Loucy (cell line): ENCODE results near the gene POLD1.

ENCODE experiments used
- H2AFZ ChIP-seq: fragments of 200-600 bp; sonication (generic); 2 replicates; pipeline ENCODE4 v1.6.0; 2016; ENCODE audit warnings: antibody characterized with exemption, mild to moderate bottlenecking, low read length, moderate library complexity
- H3F3A ChIP-seq: fragments of 200-600 bp; 2 replicates; pipeline ENCODE4 v1.6.0; 2016; ENCODE audit warnings: antibody characterized with exemption, low read depth, mild to moderate bottlenecking
- H3K27me3 ChIP-seq: fragments of 200-600 bp; sonication (generic); 2 replicates; pipeline ENCODE4 v1.6.1; 2014; ENCODE audit warnings: low read length, mild to moderate bottlenecking; ENCODE audit not compliant: insufficient read depth, poor library complexity, severe bottlenecking
- H3K36me3 ChIP-seq: fragments of 200-600 bp; sonication (generic); 2 replicates; pipeline ENCODE4 v1.6.1; 2016; ENCODE audit warnings: low read length; ENCODE audit not compliant: insufficient read depth
- H3K4me1 ChIP-seq: fragments of 200-600 bp; sonication (generic); 2 replicates; pipeline ENCODE4 v1.5.1; 2014; ENCODE audit warnings: low read length, mild to moderate bottlenecking; ENCODE audit not compliant: insufficient read depth, poor library complexity, severe bottlenecking
- H3K4me2 ChIP-seq: fragments of 200-600 bp; sonication (generic); 2 replicates; pipeline ENCODE4 v1.6.0; 2014; ENCODE audit warnings: antibody characterized with exemption, low read length, low read depth, mild to moderate bottlenecking; ENCODE audit not compliant: poor library complexity, severe bottlenecking
- H3K4me3 ChIP-seq: fragments of 200-600 bp; sonication (generic); 2 replicates; pipeline ENCODE4 v1.5.1; 2014; ENCODE audit warnings: low read length, mild to moderate bottlenecking, mixed read lengths; ENCODE audit not compliant: poor library complexity, severe bottlenecking
- H3K79me2 ChIP-seq: fragments of 200-600 bp; sonication (generic); 2 replicates; pipeline ENCODE4 v1.6.1; 2014; ENCODE audit warnings: low read length; ENCODE audit not compliant: insufficient read depth
- H3K9ac ChIP-seq: fragments of 200-600 bp; sonication (generic); 2 replicates; pipeline ENCODE4 v1.6.0; 2014; ENCODE audit warnings: mild to moderate bottlenecking, low read depth, low read length, moderate library complexity; ENCODE audit not compliant: poor library complexity, severe bottlenecking
- H3K9me2 ChIP-seq: fragments of 200-600 bp; sonication (generic); replicated peaks from 2 replicates; pipeline ENCODE4 v1.6.1; 2016; ENCODE audit warnings: low read depth, low read length, mixed read lengths
- H3K9me3 ChIP-seq: fragments of 200-600 bp; sonication (generic); 2 replicates; pipeline ENCODE4 v1.6.1; 2014; ENCODE audit warnings: mild to moderate bottlenecking, antibody characterized with exemption, low read length, low read depth; ENCODE audit not compliant: insufficient read depth
- H4K20me1 ChIP-seq: fragments of 200-600 bp; sonication (generic); 2 replicates; pipeline ENCODE4 v1.6.0; 2014; ENCODE audit warnings: antibody characterized with exemption, low read length, mild to moderate bottlenecking; ENCODE audit not compliant: insufficient read depth, poor library complexity, severe bottlenecking
- EZH2phosphoT487 ChIP-seq: fragments of 200-600 bp; IDR thresholded peaks from 2 replicates; pipeline ENCODE4 v1.6.1; 2018; ENCODE audit warnings: antibody characterized with exemption, mild to moderate bottlenecking, moderate library complexity, borderline replicate concordance
- TF ChIP-seq, protein P1 (sequence below): fragments of 200-600 bp; sonication (generic); conservative IDR thresholded peaks from 2 replicates; pipeline ENCODE4 v1.5.1; 2014; ENCODE audit warnings: mild to moderate bottlenecking, antibody characterized with exemption, low read length

Gene POLD1

DNA sequence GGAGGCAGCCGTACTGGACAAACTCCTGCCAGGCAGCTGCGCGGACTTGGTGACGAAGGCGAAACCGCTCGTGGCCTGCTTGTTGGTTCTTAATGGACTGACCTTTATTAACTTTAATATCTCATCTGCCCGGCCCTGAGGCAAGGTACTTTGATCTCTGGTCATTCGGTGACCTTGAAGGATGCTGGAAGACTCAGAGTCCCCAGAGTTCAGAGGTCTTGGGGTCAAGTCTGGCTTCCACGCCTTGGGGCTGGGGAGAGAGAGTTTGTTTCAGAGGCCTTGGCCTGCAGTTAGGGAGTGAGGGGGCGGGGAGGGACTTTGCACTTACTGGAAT, 82.5 kb downstream of the POLD1 start:
- Histone ChIP-seq H4K20me1 (no peaks in the 10 kb centered on the region), H3K4me1 (no peaks in the 10 kb centered on the region), H3K79me2 (no peaks in the 10 kb centered on the region), H3K9me3 (no peaks in the 10 kb centered on the region), H3K36me3 (no peaks in the 10 kb centered on the region), H3K4me2 (no peak overlapping the region), H3K9ac (no peak overlapping the region), H3F3A (no peaks in the 10 kb centered on the region), H3K4me3 (no peak overlapping the region), H2AFZ (no peak overlapping the region), H3K9me2 (no peaks in the 10 kb centered on the region), H3K27me3 (no peaks in the 10 kb centered on the region)
- no peak for TF ChIP-seq EZH2phosphoT487
- TF ChIP-seq, protein P1, sequence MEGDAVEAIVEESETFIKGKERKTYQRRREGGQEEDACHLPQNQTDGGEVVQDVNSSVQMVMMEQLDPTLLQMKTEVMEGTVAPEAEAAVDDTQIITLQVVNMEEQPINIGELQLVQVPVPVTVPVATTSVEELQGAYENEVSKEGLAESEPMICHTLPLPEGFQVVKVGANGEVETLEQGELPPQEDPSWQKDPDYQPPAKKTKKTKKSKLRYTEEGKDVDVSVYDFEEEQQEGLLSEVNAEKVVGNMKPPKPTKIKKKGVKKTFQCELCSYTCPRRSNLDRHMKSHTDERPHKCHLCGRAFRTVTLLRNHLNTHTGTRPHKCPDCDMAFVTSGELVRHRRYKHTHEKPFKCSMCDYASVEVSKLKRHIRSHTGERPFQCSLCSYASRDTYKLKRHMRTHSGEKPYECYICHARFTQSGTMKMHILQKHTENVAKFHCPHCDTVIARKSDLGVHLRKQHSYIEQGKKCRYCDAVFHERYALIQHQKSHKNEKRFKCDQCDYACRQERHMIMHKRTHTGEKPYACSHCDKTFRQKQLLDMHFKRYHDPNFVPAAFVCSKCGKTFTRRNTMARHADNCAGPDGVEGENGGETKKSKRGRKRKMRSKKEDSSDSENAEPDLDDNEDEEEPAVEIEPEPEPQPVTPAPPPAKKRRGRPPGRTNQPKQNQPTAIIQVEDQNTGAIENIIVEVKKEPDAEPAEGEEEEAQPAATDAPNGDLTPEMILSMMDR, result no peak

DNA sequence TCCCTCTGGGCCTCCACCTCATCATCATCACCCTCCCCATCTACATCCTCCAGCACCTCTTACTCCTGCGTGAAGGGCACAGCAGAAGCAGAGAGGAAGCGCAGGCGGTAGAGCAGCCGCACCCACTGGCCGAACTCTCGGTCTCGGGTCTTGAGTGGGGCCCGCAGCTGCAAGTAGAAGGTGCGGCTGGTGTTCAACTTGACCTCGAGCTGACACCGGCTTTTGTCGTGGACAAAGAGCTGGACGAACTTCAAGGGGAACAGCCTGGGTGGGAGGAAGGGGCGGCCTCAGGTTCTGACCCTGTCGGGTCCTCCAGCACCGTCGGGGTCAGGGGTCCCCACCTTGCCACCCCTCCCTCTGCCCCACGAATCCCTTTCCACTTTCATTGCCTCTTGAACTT, 83.4 kb downstream of the POLD1 start:
- Histone ChIP-seq H3K9me3 (no peaks in the 10 kb centered on the region), H3K36me3 (no peaks in the 10 kb centered on the region), H2AFZ (no peak overlapping the region), H3K9ac (no peak overlapping the region), H3K4me2 (no peak overlapping the region), H3K27me3 (no peaks in the 10 kb centered on the region), H4K20me1 (no peaks in the 10 kb centered on the region), H3K4me1 (no peaks in the 10 kb centered on the region), H3K79me2 (no peaks in the 10 kb centered on the region), H3K4me3 (no peak overlapping the region), H3K9me2 (no peaks in the 10 kb centered on the region), H3F3A (no peaks in the 10 kb centered on the region)
- TF ChIP-seq EZH2phosphoT487, result no peak
